ENCODE measurements around the gene METTL1.

The METTL1 gene

GRCh38 chr12:57736741-57737466 is 35.0 kb downstream of the METTL1 start:
- Histone ChIP-seq H3K9ac (ENCODE audit: low read depth, low read length) (peak overlapping the region; percentile 37; the same call in 1 of the 2 replicates), H3K36me3 (ENCODE audit: insufficient read depth, low read length) (no peaks in the 10 kb centered on the region), H3K9me3 (ENCODE audit: control insufficient read depth, insufficient read depth, low read length) (no peaks in the 10 kb centered on the region), H3K4me1 (ENCODE audit: insufficient read depth, low read length) (peaks cover 16% of the 10 kb centered on the region)

GRCh38 chr12:57735952-57736740 is 35.8 kb downstream of the METTL1 start:
- Histone ChIP-seq H3K9ac (ENCODE audit: low read depth, low read length) (peak overlapping the region; percentile 37; the same call in 1 of the 2 replicates), H3K4me1 (ENCODE audit: insufficient read depth, low read length) (peaks cover 16% of the 10 kb centered on the region), H3K36me3 (ENCODE audit: insufficient read depth, low read length) (no peaks in the 10 kb centered on the region), H3K9me3 (ENCODE audit: control insufficient read depth, insufficient read depth, low read length) (no peaks in the 10 kb centered on the region)

GRCh38 chr12:57735198-57735855 is 36.6 kb downstream of the METTL1 start:
- no peaks in the 10 kb centered on the region for H3K9me3 ChIP-seq (ENCODE audit: control insufficient read depth, insufficient read depth, low read length)
- H3K36me3 ChIP-seq (ENCODE audit: insufficient read depth, low read length) = no peaks in the 10 kb centered on the region
- no peak overlapping the region for H3K9ac ChIP-seq (ENCODE audit: low read depth, low read length)
- peaks cover 16% of the 10 kb centered on the region for H3K4me1 ChIP-seq (ENCODE audit: insufficient read depth, low read length)

- Histone ChIP-seq H3K36me3 (ENCODE audit: insufficient read depth, low read length) (no peaks in the 10 kb centered on the region), H3K9ac (ENCODE audit: low read depth, low read length) (no peak overlapping the region), H3K9me3 (ENCODE audit: control insufficient read depth, insufficient read depth, low read length) (no peaks in the 10 kb centered on the region), H3K4me1 (ENCODE audit: insufficient read depth, low read length) (peaks cover 15% of the 10 kb centered on the region)
Observed at GRCh38 chr12:57734591-57734990, 37.3 kb downstream of the METTL1 start.

GRCh38 chr12:57733928-57734327 is 38.0 kb downstream of the METTL1 start:
- Histone ChIP-seq H3K9ac (ENCODE audit: low read depth, low read length) (no peak overlapping the region), H3K4me1 (ENCODE audit: insufficient read depth, low read length) (peaks cover 9% of the 10 kb centered on the region), H3K9me3 (ENCODE audit: control insufficient read depth, insufficient read depth, low read length) (no peaks in the 10 kb centered on the region), H3K36me3 (ENCODE audit: insufficient read depth, low read length) (no peaks in the 10 kb centered on the region)

GRCh38 chr12:57732726-57733593 is 38.9 kb downstream of the METTL1 start:
- no peak overlapping the region for H3K9ac ChIP-seq (ENCODE audit: low read depth, low read length)
- H3K9me3 ChIP-seq (ENCODE audit: control insufficient read depth, insufficient read depth, low read length) = no peaks in the 10 kb centered on the region
- H3K4me1 ChIP-seq (ENCODE audit: insufficient read depth, low read length) = peaks cover 9% of the 10 kb centered on the region
- H3K36me3 ChIP-seq (ENCODE audit: insufficient read depth, low read length) = no peaks in the 10 kb centered on the region

GRCh38 chr12:57732270-57732669 is 39.6 kb downstream of the METTL1 start:
- Histone ChIP-seq H3K9me3 (ENCODE audit: control insufficient read depth, insufficient read depth, low read length) (no peaks in the 10 kb centered on the region), H3K36me3 (ENCODE audit: insufficient read depth, low read length) (no peaks in the 10 kb centered on the region), H3K9ac (ENCODE audit: low read depth, low read length) (no peak overlapping the region), H3K4me1 (ENCODE audit: insufficient read depth, low read length) (peaks cover 9% of the 10 kb centered on the region)

- Histone ChIP-seq H3K4me1 (ENCODE audit: insufficient read depth, low read length) (peaks cover 6% of the 10 kb centered on the region), H3K36me3 (ENCODE audit: insufficient read depth, low read length) (no peaks in the 10 kb centered on the region), H3K9me3 (ENCODE audit: control insufficient read depth, insufficient read depth, low read length) (no peaks in the 10 kb centered on the region), H3K9ac (ENCODE audit: low read depth, low read length) (no peak overlapping the region)
Observed at GRCh38 chr12:57731411-57732080, 40.4 kb downstream of the METTL1 start.

- H3K9me3 ChIP-seq (ENCODE audit: control insufficient read depth, insufficient read depth, low read length) = no peaks in the 10 kb centered on the region
- no peaks in the 10 kb centered on the region for H3K36me3 ChIP-seq (ENCODE audit: insufficient read depth, low read length)
Observed at GRCh38 chr12:57730336-57731067, 41.4 kb downstream of the METTL1 start.

GRCh38 chr12:57729321-57729844 is 42.5 kb downstream of the METTL1 start:
- H3K36me3 ChIP-seq (ENCODE audit: insufficient read depth, low read length) = no peaks in the 10 kb centered on the region
- no peaks in the 10 kb centered on the region for H3K4me1 ChIP-seq (ENCODE audit: insufficient read depth, low read length)
- no peaks in the 10 kb centered on the region for H3K9me3 ChIP-seq (ENCODE audit: control insufficient read depth, insufficient read depth, low read length)
- no peak overlapping the region for H3K9ac ChIP-seq (ENCODE audit: low read depth, low read length)

More at GRCh38 chr12:57730336-57731067, 41.4 kb downstream of the METTL1 start:
- Histone ChIP-seq H3K9ac (ENCODE audit: low read depth, low read length) (no peak overlapping the region), H3K4me1 (ENCODE audit: insufficient read depth, low read length) (peaks cover 5% of the 10 kb centered on the region; the same call in 1 of the 2 replicates)

- Histone ChIP-seq H3K36me3 (ENCODE audit: insufficient read depth, low read length) (no peaks in the 10 kb centered on the region), H3K9me3 (ENCODE audit: control insufficient read depth, insufficient read depth, low read length) (no peaks in the 10 kb centered on the region), H3K4me1 (ENCODE audit: insufficient read depth, low read length) (peaks cover 4% of the 10 kb centered on the region; the same call in 1 of the 2 replicates), H3K9ac (ENCODE audit: low read depth, low read length) (no peak overlapping the region)
Observed at GRCh38 chr12:57727758-57728395, 44.0 kb downstream of the METTL1 start.

GRCh38 chr12:57726884-57727757 is 44.8 kb downstream of the METTL1 start:
- Histone ChIP-seq H3K9ac (ENCODE audit: low read depth, low read length) (peak overlapping the region; percentile 63; the same call in 1 of the 2 replicates), H3K9me3 (ENCODE audit: control insufficient read depth, insufficient read depth, low read length) (no peaks in the 10 kb centered on the region), H3K4me1 (ENCODE audit: insufficient read depth, low read length) (peaks cover 4% of the 10 kb centered on the region; the same call in 1 of the 2 replicates), H3K36me3 (ENCODE audit: insufficient read depth, low read length) (no peaks in the 10 kb centered on the region)
